HepG2 (cell line): Measurements from ENCODE around the gene ARHGAP29. TPM values are rescaled to one million over a fixed set of nuclear protein-coding genes. Genes with fewer than 3 reads are reported as not detected.

Experiments used
- CSRNP2 ChIP-seq: sonication (generic); formaldehyde crosslinking; conservative IDR thresholded peaks from 2 replicates; pipeline ENCODE4 v1.8.0; 2022; ENCODE audit warnings: low read depth, missing genetic modification reagents
- ELF1 ChIP-seq: sonication (generic); formaldehyde crosslinking; IDR thresholded peaks from 2 replicates; pipeline ENCODE4 v1.4.0; 2020; ENCODE audit warnings: missing genetic modification reagents
- FOXC1 ChIP-seq: sonication (generic); formaldehyde crosslinking; IDR thresholded peaks from 2 replicates; pipeline ENCODE4 v1.8.0; 2022; ENCODE audit warnings: mild to moderate bottlenecking, missing genetic modification reagents, borderline replicate concordance
- GLMP ChIP-seq: sonication (generic); formaldehyde crosslinking; IDR thresholded peaks from 2 replicates; pipeline ENCODE4 v1.9.0; 2021; ENCODE audit warnings: missing genetic modification reagents, mild to moderate bottlenecking, borderline replicate concordance
- GTF3A ChIP-seq: sonication (generic); formaldehyde crosslinking; conservative IDR thresholded peaks from 2 replicates; pipeline ENCODE4 v1.4.0; 2020; ENCODE audit warnings: mild to moderate bottlenecking, missing genetic modification reagents
- HMG20A ChIP-seq: IDR thresholded peaks from 2 replicates; pipeline ENCODE4 v1.6.1; 2016; ENCODE audit warnings: borderline replicate concordance
- IRF2 ChIP-seq: IDR thresholded peaks from 2 replicates; pipeline ENCODE4 v1.6.1; 2018; ENCODE audit warnings: missing genetic modification reagents, missing compliant biosample characterization
- KAT2B ChIP-seq: fragments of 150-350 bp; IDR thresholded peaks from 2 replicates; pipeline ENCODE4 v1.6.1; 2014; ENCODE audit warnings: low read depth, low read length, borderline replicate concordance
- NR2C2 ChIP-seq: sonication (generic); formaldehyde crosslinking; IDR thresholded peaks from 2 replicates; pipeline ENCODE4 v1.4.0; 2020; ENCODE audit warnings: missing genetic modification reagents, mild to moderate bottlenecking, moderate library complexity, borderline replicate concordance
- PRPF4 ChIP-seq: fragments of 200-400 bp; formaldehyde crosslinking; IDR thresholded peaks from 2 replicates; pipeline ENCODE4 v1.6.1; 2016; ENCODE audit warnings: low read length, low read depth; ENCODE audit not compliant: poor library complexity, severe bottlenecking
- RELA ChIP-seq: sonication (generic); formaldehyde crosslinking; IDR thresholded peaks from 2 replicates; pipeline ENCODE4 v1.4.0; 2020; ENCODE audit warnings: missing genetic modification reagents
- RNF2 ChIP-seq: fragments of 450-650 bp; conservative IDR thresholded peaks from 2 replicates; pipeline ENCODE4 v1.6.1; 2016; ENCODE audit warnings: low read depth
- SMAD3 ChIP-seq: sonication (generic); formaldehyde crosslinking; IDR thresholded peaks from 2 replicates; pipeline ENCODE4 v1.4.0; 2020; ENCODE audit warnings: missing genetic modification reagents
- SSRP1 ChIP-seq: IDR thresholded peaks from 2 replicates; pipeline ENCODE4 v1.6.1; 2016; ENCODE audit warnings: control low read depth
- THAP8 ChIP-seq: sonication (generic); formaldehyde crosslinking; IDR thresholded peaks from 2 replicates; pipeline ENCODE4 v1.5.1; 2020; ENCODE audit warnings: missing genetic modification reagents, mild to moderate bottlenecking, borderline replicate concordance
- ZBTB38 ChIP-seq: sonication (generic); formaldehyde crosslinking; IDR thresholded peaks from 2 replicates; pipeline ENCODE4 v1.5.1; 2020; ENCODE audit warnings: mild to moderate bottlenecking, missing genetic modification reagents
- ZC3H4 ChIP-seq: sonication (generic); formaldehyde crosslinking; IDR thresholded peaks from 2 replicates; pipeline ENCODE4 v1.4.0; 2020; ENCODE audit warnings: missing genetic modification reagents, borderline replicate concordance
- ZNF225 ChIP-seq: sonication (generic); formaldehyde crosslinking; IDR thresholded peaks from 2 replicates; pipeline ENCODE4 v1.4.0; 2020; ENCODE audit warnings: mild to moderate bottlenecking, missing genetic modification reagents
- ZNF253 ChIP-seq: sonication (generic); formaldehyde crosslinking; IDR thresholded peaks from 2 replicates; pipeline ENCODE4 v1.8.0; 2022; ENCODE audit warnings: mild to moderate bottlenecking, missing genetic modification reagents, borderline replicate concordance
- ZNF678 ChIP-seq: sonication (generic); formaldehyde crosslinking; IDR thresholded peaks from 2 replicates; pipeline ENCODE4 v1.4.0; 2020; ENCODE audit warnings: mild to moderate bottlenecking, missing genetic modification reagents
- ZNF75D ChIP-seq: sonication (generic); formaldehyde crosslinking; IDR thresholded peaks from 2 replicates; pipeline ENCODE4 v1.8.1; 2023; ENCODE audit warnings: missing genetic modification reagents, mild to moderate bottlenecking, borderline replicate concordance
- ZNF776 ChIP-seq: sonication (generic); formaldehyde crosslinking; IDR thresholded peaks from 2 replicates; pipeline ENCODE4 v1.4.0; 2020; ENCODE audit warnings: mild to moderate bottlenecking, missing genetic modification reagents
- ZNF839 ChIP-seq: sonication (generic); formaldehyde crosslinking; IDR thresholded peaks from 2 replicates; pipeline ENCODE4 v1.4.0; 2020; ENCODE audit warnings: missing genetic modification reagents, mild to moderate bottlenecking, borderline replicate concordance
- ZNF891 ChIP-seq: sonication (generic); formaldehyde crosslinking; IDR thresholded peaks from 2 replicates; pipeline ENCODE4 v1.5.0; 2020; ENCODE audit warnings: mild to moderate bottlenecking, missing genetic modification reagents
- polyA plus RNA-seq, 8 experiments: library from polyadenylated mRNA; depleted of rRNA in 3 of 8; stranded (reverse) in 7 of 8; unstranded in 1 of 8; fragments of >200 nt; fragmentation: Illumina TruSeq in 4 of 8; extraction: Trizol in 4 of 8; gene quantifications; 2 replicates each; pipeline versions ENCODE4 v1.2.1 to v1.2.3, GENCODE V29; 2011 to 2016; ENCODE audit warnings: low read depth in 4 of 8, missing spikeins in 1 of 8, mixed read lengths in 1 of 8; ENCODE audit not compliant: insufficient read depth in 1 of 8
- total RNA-seq, 5 experiments: library from RNA; depleted of rRNA; stranded (reverse); fragments of >200 nt; fragmentation: Illumina TruSeq; extraction: Trizol; gene quantifications; 2 replicates each; pipeline ENCODE4 v1.2.3, GENCODE V29; 2016; ENCODE audit warnings: low read depth in 1 of 5
- TF ChIP-seq, protein P1 (sequence below): sonication (generic); formaldehyde crosslinking; conservative IDR thresholded peaks from 2 replicates; pipeline ENCODE4 v1.4.0; 2020; ENCODE audit warnings: missing genetic modification reagents

The ARHGAP29 gene
- total and polyA plus RNA-seq, 2 of the 13 experiments (the other 11 are each of a cell fraction or from before 2014, with no cell fraction given) = 12.8 to 18.3 TPM

GRCh38 chr1:94247138-94248094 lies 10.0 kb upstream of the ARHGAP29 start (continued):
- TF ChIP-seq ZNF253 (CRISPR knock-in tag) = no peak
- no peak for TF ChIP-seq NR2C2 (CRISPR knock-in tag)
- no peak for TF ChIP-seq ZNF225 (CRISPR knock-in tag)
- TF ChIP-seq, protein P1, sequence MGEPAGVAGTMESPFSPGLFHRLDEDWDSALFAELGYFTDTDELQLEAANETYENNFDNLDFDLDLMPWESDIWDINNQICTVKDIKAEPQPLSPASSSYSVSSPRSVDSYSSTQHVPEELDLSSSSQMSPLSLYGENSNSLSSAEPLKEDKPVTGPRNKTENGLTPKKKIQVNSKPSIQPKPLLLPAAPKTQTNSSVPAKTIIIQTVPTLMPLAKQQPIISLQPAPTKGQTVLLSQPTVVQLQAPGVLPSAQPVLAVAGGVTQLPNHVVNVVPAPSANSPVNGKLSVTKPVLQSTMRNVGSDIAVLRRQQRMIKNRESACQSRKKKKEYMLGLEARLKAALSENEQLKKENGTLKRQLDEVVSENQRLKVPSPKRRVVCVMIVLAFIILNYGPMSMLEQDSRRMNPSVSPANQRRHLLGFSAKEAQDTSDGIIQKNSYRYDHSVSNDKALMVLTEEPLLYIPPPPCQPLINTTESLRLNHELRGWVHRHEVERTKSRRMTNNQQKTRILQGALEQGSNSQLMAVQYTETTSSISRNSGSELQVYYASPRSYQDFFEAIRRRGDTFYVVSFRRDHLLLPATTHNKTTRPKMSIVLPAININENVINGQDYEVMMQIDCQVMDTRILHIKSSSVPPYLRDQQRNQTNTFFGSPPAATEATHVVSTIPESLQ (CRISPR knock-in tag) = no peak
- TF ChIP-seq RELA = 0 out of 2 replicates have a peak, but pooled peaks have one; percentile 22
- no peak for TF ChIP-seq GLMP
- 0 out of 2 replicates have a peak, but pooled peaks have one; percentile 37 for TF ChIP-seq ZNF891
- no peak for TF ChIP-seq ZC3H4
- TF ChIP-seq KAT2B = no peak
- TF ChIP-seq PRPF4 = no peak
- no peak for TF ChIP-seq SSRP1 (CRISPR knock-in tag)
- TF ChIP-seq IRF2 (CRISPR knock-in tag) = no peak
- no peak for TF ChIP-seq THAP8 (CRISPR knock-in tag)
- TF ChIP-seq ZBTB38 (CRISPR knock-in tag) = no peak; the same call in 1 of the 2 replicates
- TF ChIP-seq ZNF678 (CRISPR knock-in tag) = 0 out of 2 replicates have a peak, but pooled peaks have one; percentile 10
- no peak for TF ChIP-seq CSRNP2 (CRISPR knock-in tag)
- TF ChIP-seq ZNF75D (CRISPR knock-in tag) = no peak
- TF ChIP-seq ELF1 (CRISPR knock-in tag) = no peak
- TF ChIP-seq SMAD3 (CRISPR knock-in tag) = no peak
- TF ChIP-seq HMG20A (CRISPR knock-in tag) = no peak
- TF ChIP-seq ZNF839 (CRISPR knock-in tag) = no peak
- TF ChIP-seq FOXC1 = 0 out of 2 replicates have a peak, but pooled peaks have one; percentile 61
- TF ChIP-seq ZNF776 (CRISPR knock-in tag) = peak; percentile 78; the same call in 1 of the 2 replicates
- TF ChIP-seq RNF2 = no peak
- no peak for TF ChIP-seq GTF3A (CRISPR knock-in tag)
